Measurements from ENCODE around the gene JARID2. TPM values are rescaled to one million over a fixed set of nuclear protein-coding genes. Genes with fewer than 3 reads are reported as not detected.
A peak's percentile ranks its signal among the peaks of the same experiment; 100 is the strongest.

The JARID2 gene
- total RNA-seq, 2 experiments from 2014 or later, result 28.4 to 29.7 TPM

DNA sequence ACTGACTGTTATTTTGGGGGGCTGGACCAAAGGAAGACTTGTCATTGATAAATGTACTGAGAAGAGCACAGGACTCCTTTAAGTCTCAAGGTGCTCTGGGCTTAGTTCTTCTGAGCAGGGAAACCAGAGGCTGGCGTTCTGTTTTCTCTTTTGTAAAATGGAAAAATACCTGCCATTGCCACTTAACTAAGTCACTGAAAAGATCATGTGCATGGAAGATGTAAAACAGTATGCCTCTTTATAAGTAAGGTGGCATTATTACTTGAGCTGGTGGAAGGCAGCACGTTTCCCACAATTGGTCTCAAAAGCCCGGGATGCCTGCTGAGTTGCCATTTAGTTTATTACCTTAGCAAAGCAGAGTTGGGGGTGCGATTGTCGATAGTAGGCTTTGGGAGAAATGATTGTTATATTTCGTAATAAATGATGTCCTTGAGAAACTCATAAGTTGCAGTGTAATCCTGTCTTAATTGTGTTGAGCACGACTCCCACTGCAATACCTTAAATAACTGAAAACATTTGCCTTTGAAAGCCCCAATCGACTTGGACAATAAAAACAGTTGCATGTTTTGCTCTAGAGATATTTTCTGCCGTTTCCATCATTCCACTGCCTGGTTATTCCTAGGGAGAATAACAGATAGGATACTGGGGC lies 3.6 kb downstream of the JARID2 start:
- ChIA-PET POLR2A (interaction anchor here (0.7 to 2.7 kb wide), 18 partner anchors 10 to 1039 kb away, joined by 3 to 14 read pairs (median 5); no protein-coding TSS in a partner anchor), CTCF (interaction anchor here (0.8 to 1.9 kb wide), 3 partner anchors 11 to 542 kb away, joined by 3 to 5 read pairs (median 3); no protein-coding TSS in a partner anchor)
- H3K4me3 Mint-ChIP-seq, result peak overlapping the region; percentile 99
- H3K27me3 Mint-ChIP-seq, result no peaks in the 10 kb centered on the region
- no peak for DNase-seq
- peaks cover 55% of the 10 kb centered on the region for H3K4me1 Mint-ChIP-seq
- H3K36me3 Mint-ChIP-seq (ENCODE audit: low read depth), result peaks cover 39% of the 10 kb centered on the region
- no peaks in the 10 kb centered on the region for H3K9me3 Mint-ChIP-seq
- H3K27ac Mint-ChIP-seq, result peak overlapping the region; percentile 100

DNA sequence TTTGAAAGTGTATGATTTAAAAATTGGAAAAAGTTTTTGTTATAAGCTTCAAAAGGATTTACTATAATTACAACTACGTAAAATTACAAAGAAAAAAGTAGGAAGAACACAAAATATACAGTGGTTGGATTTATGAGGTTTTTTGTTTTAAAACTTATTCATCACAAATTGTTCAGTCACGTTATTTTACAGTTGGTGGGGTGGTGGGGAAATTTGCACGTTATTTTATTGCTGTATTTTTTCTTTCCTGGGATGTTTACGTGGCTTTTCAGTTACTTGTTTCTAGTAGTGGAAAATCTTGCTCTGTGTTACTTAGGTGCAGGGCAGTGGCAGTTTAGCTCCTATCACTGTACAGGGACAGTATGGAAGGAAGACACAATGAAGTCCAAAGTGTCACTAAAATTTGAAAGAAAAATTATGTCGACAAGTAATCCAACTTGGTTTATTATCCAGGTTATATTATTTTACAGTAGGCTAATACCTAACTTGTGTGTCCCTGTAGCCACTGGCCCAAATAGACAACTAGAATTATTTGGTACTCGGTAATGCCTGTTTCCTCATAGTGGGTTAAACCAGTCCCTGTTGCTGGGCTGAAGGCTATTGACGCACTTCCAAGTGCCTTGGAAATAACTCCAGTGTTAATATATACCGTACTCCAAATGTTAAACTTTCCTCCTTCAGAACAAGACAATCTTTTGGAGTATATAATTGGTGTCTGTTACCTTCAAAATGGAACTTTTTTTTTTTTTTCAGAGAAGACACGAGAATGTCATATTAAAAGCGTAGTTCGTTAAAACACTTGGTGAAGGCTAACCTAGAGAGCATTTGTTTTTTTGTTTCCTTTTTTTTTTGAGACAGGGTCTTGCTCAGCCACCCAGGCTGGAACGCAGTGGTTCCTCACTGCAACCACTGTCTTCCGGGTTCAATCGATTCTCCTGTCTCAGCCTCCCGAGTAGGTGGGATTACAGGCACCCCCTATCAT lies 4.6 kb downstream of the JARID2 start:
- H3K27ac Mint-ChIP-seq, result peak overlapping the region; percentile 100
- peaks cover 65% of the 10 kb centered on the region for H3K4me1 Mint-ChIP-seq
- H3K9me3 Mint-ChIP-seq, result no peaks in the 10 kb centered on the region
- no peaks in the 10 kb centered on the region for H3K27me3 Mint-ChIP-seq
- peaks cover 48% of the 10 kb centered on the region for H3K36me3 Mint-ChIP-seq (ENCODE audit: low read depth)
- ChIA-PET POLR2A (interaction anchor here (1.9 to 2.7 kb wide), 2 partner anchors 46 to 171 kb away, joined by 6 to 14 read pairs; no protein-coding TSS in a partner anchor), CTCF (interaction anchor here (1.1 to 1.9 kb wide), 2 partner anchors 8 to 240 kb away, joined by 3 to 5 read pairs; no protein-coding TSS in a partner anchor)
- no peak for DNase-seq
- H3K4me3 Mint-ChIP-seq, result peak overlapping the region; percentile 99

DNA sequence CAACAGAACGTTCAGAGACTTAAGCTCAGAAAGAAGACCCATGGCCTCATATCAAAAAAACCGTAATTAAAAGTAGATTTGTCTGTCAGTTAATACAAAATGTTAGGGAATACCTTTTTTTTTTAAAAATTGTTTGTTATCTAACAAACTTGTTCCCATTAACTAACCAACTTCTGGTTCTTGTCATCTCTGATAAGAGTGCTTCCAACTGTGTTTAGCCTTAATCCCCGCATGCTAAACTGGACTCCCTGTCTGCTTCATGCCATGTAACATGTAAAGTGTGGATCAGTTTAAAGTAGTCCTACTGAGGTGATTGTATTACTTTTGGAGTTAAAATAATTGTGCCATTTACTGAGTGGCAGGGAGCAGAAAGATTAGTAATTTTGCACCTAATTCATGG lies 6.3 kb downstream of the JARID2 start:
- H3K36me3 Mint-ChIP-seq (ENCODE audit: low read depth), result peaks cover 46% of the 10 kb centered on the region
- ChIA-PET CTCF (interaction anchor here (1.0 to 1.6 kb wide), 5 partner anchors 8 to 193 kb away, joined by 3 to 4 read pairs (median 3); no protein-coding TSS in a partner anchor), POLR2A (interaction anchor here (1.4 kb wide), 1 partner anchor 26 kb away, joined by 3 read pairs; no protein-coding TSS in a partner anchor)
- H3K4me3 Mint-ChIP-seq, result peak overlapping the region; percentile 99
- DNase-seq, result no peak
- H3K27ac Mint-ChIP-seq, result peak overlapping the region; percentile 100
- peaks cover 81% of the 10 kb centered on the region for H3K4me1 Mint-ChIP-seq
- no peaks in the 10 kb centered on the region for H3K27me3 Mint-ChIP-seq
- no peaks in the 10 kb centered on the region for H3K9me3 Mint-ChIP-seq

DNA sequence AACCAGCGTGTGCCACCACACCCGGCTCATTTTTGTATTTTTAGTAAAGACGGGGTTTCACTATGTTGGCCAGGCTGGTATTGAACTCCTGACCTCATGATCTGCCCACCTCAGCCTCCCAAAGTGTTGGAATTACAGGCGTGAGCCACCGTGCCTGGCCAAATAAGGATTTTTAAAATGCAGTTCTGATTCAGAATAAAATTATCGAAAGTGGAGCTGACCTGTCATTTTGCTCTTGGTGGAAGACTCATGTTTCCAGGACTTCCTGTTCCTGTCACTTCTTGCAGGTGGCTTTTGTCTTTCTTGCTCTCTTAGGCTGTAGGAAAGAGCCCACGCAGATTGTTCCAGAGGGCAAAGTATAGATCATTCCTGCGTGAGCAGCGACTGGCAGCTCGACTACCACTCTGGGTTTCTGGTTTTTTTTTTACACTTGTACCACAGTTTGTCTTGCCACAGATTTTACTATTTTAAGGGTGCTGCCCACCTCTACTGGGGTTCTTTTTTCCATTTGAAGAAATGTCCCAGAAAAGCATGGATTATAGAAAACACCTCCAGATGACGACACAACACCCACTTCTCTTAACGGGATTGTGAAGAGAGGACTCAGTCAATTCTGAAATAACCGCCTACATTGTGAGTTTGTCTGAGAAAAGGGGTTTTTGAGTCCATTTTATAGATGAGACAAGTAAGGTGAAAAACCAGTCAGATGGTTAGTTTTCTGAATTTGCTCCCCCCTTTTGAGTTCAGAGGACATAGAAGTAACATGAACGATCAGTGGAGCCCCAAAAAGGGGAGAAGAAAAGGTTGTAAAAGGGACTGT lies 7.5 kb downstream of the JARID2 start:
- no peaks in the 10 kb centered on the region for H3K9me3 Mint-ChIP-seq
- no peaks in the 10 kb centered on the region for H3K27me3 Mint-ChIP-seq
- no peak for DNase-seq
- H3K36me3 Mint-ChIP-seq (ENCODE audit: low read depth), result peaks cover 55% of the 10 kb centered on the region
- H3K4me3 Mint-ChIP-seq, result peak overlapping the region; percentile 99
- H3K27ac Mint-ChIP-seq, result peak overlapping the region; percentile 100
- H3K4me1 Mint-ChIP-seq, result peaks cover 92% of the 10 kb centered on the region
- ChIA-PET POLR2A (interaction anchor here (0.9 to 1.4 kb wide), 5 partner anchors 9 to 210 kb away, joined by 3 read pairs; no protein-coding TSS in a partner anchor), CTCF (interaction anchor here (0.8 to 1.6 kb wide), 3 partner anchors 9 to 191 kb away, joined by 3 to 5 read pairs (median 4); no protein-coding TSS in a partner anchor)

DNA sequence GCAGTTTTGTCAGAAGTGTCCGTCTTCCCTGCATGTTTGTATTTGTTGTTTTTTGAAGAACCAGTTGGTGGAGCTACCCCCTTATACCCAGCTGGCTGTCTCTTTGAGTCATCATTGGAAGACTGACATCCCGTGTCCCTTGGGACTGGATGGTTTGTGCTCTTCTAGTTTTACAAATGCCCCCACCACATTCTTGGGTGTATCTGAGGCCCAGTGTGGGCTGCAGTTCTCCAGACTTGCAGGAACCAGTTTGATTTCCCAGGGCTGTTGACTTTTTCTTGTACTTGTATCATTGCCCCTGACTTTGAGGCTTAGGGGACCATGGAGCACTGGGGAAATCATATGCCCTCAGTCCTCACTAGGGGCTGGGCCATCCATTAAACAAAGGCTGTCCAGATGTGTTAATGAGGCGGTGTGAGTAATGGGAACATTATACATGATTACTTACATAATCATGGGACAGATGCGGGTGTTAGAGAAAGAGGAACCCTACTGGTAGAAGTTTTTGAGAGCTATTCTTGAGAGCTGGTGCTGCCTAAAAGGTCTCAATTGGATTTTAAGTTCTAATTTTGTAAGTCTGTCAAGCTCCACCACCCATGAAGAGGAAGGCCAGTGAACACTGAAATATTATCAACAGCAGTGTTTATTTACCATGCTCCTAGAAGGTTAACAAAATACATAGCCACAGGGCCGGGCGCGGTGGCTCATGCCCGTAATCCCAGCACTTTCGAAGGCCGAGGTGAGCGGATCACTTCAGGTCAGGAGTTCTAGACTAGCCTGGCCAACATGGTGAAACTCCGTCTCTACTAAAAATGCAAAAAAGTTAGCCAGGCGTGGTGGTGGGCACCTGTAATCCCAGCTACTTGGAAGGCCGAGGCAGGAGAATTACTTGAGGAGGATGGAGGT lies 8.5 kb downstream of the JARID2 start:
- peak overlapping the region; percentile 100 for H3K27ac Mint-ChIP-seq
- no peak for DNase-seq
- CTCF ChIA-PET, result interaction anchor here (0.6 kb wide), 1 partner anchor 67 kb away, joined by 5 read pairs; no protein-coding TSS in a partner anchor
- no peaks in the 10 kb centered on the region for H3K27me3 Mint-ChIP-seq
- H3K9me3 Mint-ChIP-seq, result no peaks in the 10 kb centered on the region
- H3K4me3 Mint-ChIP-seq, result peak overlapping the region; percentile 5
- POLR2A ChIA-PET, result interaction anchor here (0.9 kb wide), 1 partner anchor 209 kb away, joined by 3 read pairs; no protein-coding TSS in a partner anchor
- H3K4me1 Mint-ChIP-seq, result peaks cover 99% of the 10 kb centered on the region
- H3K36me3 Mint-ChIP-seq (ENCODE audit: low read depth), result peaks cover 58% of the 10 kb centered on the region

DNA sequence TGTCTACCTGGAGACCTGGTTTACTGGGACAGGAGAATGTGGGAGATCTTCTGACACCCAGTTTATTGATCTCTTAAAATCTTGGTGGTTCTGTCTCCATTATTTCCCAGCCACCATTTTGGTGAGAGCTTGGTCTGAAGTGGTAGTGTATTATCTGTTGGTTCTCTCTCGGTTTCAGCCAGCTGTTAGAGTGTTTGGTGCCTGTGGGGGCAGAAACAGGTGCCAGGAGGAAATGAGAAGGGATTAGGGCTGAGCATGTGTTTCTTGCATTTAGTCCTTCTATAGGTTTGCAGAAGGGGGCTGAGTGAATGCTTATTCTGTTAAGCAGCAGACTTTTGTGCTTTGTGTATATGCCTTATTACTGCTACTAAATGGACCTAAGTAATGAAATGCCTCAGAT lies 9.6 kb downstream of the JARID2 start:
- ChIA-PET CTCF (interaction anchor here (1.1 kb wide), 1 partner anchor 135 kb away, joined by 5 read pairs; no protein-coding TSS in a partner anchor), POLR2A (interaction anchor here (1.0 kb wide), 1 partner anchor 71 kb away, joined by 3 read pairs; no protein-coding TSS in a partner anchor)
- Mint-ChIP-seq H3K27me3 (no peaks in the 10 kb centered on the region), H3K4me1 (peaks cover 98% of the 10 kb centered on the region), H3K27ac (peak overlapping the region; percentile 21), H3K36me3 (ENCODE audit: low read depth) (peaks cover 61% of the 10 kb centered on the region), H3K4me3 (no peak overlapping the region), H3K9me3 (no peaks in the 10 kb centered on the region)
- no peak for DNase-seq

DNA sequence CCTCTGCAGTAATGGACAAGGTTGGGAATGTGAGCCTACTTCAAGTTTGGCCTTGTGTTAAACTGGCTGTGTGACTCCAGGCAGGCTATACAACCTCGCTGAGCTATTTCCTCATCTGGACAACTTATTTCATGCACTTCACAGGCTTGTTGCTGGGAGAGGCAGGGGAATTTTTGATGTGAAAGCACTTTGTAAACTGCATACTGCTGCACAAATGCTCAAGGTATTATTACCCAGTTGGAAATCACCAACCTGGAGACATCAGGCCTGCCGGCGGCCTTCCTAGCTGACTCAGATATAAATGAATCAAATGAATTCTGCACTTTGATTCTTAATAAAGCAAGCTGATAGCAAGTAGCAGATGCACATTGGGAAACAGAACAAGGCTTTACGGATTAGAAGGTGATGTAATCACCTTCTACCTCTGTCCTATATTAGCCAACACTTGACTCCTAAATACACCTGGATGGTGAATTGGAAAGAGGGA lies 10.1 kb downstream of the JARID2 start:
- H3K4me3 Mint-ChIP-seq, result no peak overlapping the region
- H3K9me3 Mint-ChIP-seq, result no peaks in the 10 kb centered on the region
- peaks cover 62% of the 10 kb centered on the region for H3K36me3 Mint-ChIP-seq (ENCODE audit: low read depth)
- no peak overlapping the region for H3K27ac Mint-ChIP-seq
- no peak for DNase-seq
- no peaks in the 10 kb centered on the region for H3K27me3 Mint-ChIP-seq
- peaks cover 98% of the 10 kb centered on the region for H3K4me1 Mint-ChIP-seq
- ChIA-PET CTCF (interaction anchor here (1.1 kb wide), 1 partner anchor 135 kb away, joined by 5 read pairs; no protein-coding TSS in a partner anchor), POLR2A (interaction anchor here (1.0 kb wide), 1 partner anchor 70 kb away, joined by 3 read pairs; no protein-coding TSS in a partner anchor)

DNA sequence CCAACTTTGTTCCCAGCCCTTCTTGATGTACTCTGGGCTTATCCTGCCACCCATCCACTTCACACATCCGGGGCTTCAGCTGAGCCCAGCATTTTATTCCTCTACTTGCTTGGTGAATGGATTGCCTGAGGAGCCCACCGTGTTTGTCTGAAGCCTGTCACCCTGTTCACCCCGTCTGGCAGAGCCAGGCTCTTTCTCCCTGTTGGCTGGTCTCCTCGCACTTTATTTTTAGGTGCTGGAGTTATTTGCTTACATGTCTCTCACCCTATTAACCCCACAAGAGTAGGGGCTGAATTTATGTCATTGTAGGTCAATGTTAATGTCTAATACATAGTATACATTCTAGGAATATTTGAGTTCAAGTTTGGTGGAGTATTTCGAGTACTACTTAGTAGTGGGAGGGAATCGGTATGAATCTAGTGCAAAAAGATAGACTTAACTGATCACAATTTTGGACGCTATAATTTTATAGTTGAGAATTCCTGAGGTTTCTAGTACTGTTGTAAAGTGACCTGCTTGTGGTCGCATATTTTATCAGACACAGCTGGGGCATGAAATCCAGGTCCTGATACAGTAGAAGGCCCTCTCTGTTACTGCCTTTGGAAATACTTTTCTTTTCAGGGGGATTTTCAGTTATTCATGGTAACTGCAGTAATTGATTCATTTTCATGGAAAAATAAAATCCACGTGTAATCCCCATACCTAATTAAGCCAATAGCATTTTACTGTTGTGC lies 10.8 kb downstream of the JARID2 start:
- H3K9me3 Mint-ChIP-seq, result no peaks in the 10 kb centered on the region
- no peaks in the 10 kb centered on the region for H3K27me3 Mint-ChIP-seq
- H3K27ac Mint-ChIP-seq, result no peak overlapping the region
- CTCF ChIA-PET, result no interaction called here
- no peak for DNase-seq
- H3K4me3 Mint-ChIP-seq, result no peak overlapping the region
- POLR2A ChIA-PET, result no interaction called here
- H3K4me1 Mint-ChIP-seq, result peaks cover 97% of the 10 kb centered on the region
- peaks cover 61% of the 10 kb centered on the region for H3K36me3 Mint-ChIP-seq (ENCODE audit: low read depth)

DNA sequence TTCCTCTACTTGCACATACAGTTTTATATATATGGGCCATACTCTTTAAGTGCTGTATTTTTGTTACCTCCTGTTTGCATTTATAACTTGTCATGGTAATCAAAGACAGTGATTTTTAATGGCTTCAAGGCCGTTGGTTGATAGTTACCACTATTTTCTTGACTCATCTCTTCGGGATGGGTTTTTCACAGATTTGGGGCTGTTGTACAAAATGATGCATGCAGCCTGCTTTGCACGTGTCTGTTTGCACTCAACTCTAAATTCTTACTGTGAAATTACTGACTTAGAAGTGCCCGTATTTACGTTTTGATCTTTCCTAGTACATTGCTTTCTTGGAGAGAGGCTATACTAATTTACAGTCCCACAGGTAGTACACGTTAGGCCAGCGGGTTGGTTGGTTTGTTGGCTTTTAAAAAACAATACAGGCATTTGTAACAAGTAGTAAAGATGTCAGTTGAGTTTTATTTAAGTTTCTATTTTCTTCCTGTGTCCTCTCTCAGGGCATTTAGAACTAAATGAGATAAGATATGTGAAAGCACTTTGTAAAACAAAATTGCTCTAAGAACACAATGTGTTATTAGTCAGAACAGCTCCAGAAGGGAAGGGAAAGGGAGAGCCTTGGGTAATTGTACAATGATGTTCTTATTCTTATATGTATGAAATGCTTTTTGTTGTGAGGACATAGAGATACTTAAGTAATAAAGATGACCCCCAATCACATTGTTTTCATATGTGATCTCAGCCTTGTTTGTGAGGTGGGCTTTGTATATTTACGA lies 11.7 kb downstream of the JARID2 start:
- CTCF ChIA-PET, result no interaction called here
- POLR2A ChIA-PET, result no interaction called here
- no peak overlapping the region for H3K4me3 Mint-ChIP-seq
- peaks cover 93% of the 10 kb centered on the region for H3K4me1 Mint-ChIP-seq
- H3K27me3 Mint-ChIP-seq, result no peaks in the 10 kb centered on the region
- no peak for DNase-seq
- no peak overlapping the region for H3K27ac Mint-ChIP-seq
- peaks cover 64% of the 10 kb centered on the region for H3K36me3 Mint-ChIP-seq (ENCODE audit: low read depth)
- no peaks in the 10 kb centered on the region for H3K9me3 Mint-ChIP-seq

DNA sequence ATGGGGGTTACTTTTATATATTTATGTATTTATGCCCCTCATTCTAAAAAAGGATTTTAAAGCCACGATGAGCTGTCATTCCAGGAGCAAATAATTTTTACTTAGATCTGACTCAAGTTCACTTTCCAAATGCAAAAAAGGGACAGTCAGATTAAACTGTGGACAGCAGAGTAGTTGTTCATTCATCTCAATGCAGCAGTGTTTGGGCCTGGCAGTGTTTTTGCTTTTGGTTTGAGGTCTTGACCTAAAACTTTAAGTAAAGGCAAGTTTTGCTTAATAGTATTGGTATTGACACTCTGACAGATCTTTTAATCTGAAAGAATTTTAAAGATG lies 13.9 kb downstream of the JARID2 start:
- POLR2A ChIA-PET, result interaction anchor here (1.1 kb wide), 1 partner anchor 10 kb away, joined by 4 read pairs; no protein-coding TSS in a partner anchor
- no peak for DNase-seq
- Mint-ChIP-seq H3K27me3 (no peaks in the 10 kb centered on the region), H3K36me3 (ENCODE audit: low read depth) (peaks cover 57% of the 10 kb centered on the region), H3K27ac (no peak overlapping the region), H3K9me3 (no peaks in the 10 kb centered on the region), H3K4me1 (peaks cover 90% of the 10 kb centered on the region), H3K4me3 (no peak overlapping the region)
- CTCF ChIA-PET, result interaction anchor here (0.6 to 1.0 kb wide), 3 partner anchors 11 to 85 kb away, joined by 3 read pairs; no protein-coding TSS in a partner anchor

Data from activated CD4-positive, alpha-beta memory T cell treated with anti-CD3 and anti-CD28 coated beads, Interleukin-2, amount 10 ng/mL, durations not matched to agents 7 days and 5 days (primary cell).